ENCODE data around the gene EPOP. TPM values are rescaled to one million over a fixed set of nuclear protein-coding genes. Genes with fewer than 3 reads are reported as not detected.

Gene EPOP
- total RNA-seq = 5.0 and 8.1 TPM in 2 replicates

DNA sequence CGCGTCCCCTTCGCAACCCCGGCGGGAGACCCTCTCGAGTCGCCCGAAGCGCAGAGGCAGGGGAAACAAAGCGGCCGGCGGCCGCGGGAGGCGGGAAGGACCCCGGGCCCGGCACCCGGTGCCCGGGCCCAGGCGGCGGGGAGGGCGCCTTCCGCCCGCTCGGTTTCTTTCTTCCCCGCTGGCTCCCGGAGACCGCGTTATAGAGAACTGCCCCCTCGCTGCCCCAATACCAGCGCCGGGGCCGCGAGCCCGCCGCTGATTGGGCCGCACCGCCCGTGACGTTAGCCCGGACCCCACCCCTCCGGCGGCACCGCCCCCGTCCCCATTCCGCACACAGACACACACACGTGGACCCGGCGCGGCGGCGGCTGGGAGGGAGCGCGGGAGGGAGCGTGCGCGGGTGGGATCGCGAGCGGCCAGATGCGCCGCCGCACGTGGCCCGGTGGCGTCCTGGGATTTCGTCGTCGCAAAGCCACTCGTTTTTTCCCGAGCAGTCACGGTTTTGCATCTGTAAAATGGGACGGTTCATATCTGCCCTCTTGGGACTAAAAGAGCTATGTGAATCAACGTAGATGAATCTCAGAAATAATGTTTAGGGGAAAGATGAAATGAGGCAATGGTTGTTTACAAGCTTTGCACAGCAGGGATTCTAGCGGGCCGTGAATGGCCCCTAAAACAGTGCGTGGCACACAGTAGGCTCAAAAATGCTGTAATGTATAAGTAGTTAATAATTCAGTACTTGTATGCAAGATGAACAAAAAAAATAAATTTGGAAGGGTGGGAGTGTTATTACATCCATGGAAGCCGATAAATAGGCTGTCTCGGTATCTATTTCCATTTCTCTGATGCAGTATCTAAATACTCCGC lies at the start of gene EPOP:
TSS of gene EPOP (minus strand) at position 209 of the 867 bp plus-strand sequence. CDS start 462 bp downstream, outside the sequence.

DNA sequence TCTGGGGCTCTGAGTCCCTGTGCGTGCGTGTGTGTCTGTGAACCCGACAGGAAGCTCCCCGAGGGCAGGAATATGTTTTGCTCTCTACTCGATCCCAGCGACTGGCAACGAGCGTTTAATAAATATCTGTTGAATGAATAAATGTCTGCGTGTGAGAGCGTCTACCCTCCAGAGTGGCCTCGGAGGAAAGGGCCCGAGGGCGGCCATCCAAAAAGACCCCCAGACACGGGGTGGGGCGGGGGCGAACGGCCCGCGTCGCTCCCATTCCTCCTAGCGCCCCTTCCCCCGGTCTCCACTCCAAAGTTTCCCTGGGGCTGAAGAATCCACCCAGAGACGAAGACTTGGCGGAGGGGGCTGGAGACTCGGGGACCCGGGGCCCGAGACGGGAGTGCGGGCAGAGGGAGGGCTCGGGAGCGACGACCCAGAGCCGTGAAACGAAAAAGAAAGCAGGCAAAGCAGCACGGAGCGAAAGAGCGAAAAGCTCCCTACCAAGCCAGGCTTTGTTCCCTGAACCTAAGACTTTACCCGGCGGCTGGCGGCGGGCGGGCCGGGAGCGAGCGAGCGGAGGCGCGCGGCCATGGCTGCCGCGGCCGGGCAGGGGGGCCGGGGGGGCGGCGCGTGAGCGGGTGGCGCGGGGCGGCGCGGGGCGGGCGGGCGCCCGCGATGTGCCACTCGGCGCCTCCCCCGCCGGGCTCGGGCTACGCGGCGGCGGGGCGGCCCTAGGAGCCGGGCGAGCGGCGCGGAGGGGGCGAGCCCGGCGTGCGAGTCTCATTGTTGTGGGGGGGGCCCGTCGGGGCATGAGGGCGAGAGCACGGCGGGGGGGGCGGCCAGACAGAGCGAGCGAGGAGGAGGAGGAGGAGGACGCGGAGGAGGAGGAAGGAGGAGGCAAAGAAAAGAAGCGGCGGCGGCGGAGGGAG lies 30.1 kb upstream of the EPOP start, which contains the start of gene MLLT6:
TSS of gene MLLT6 (plus strand) at position 668 of the 917 bp plus-strand sequence. CDS start 360 bp downstream, outside the sequence.

Other genes starting within 250 kb of the EPOP start
- gene ARHGAP23, start 246.5 kb downstream of the EPOP start, total RNA-seq = 27.4 and 30.3 TPM in 2 replicates
- not detected in 2 replicates for gene SRCIN1, start 69.0 kb downstream of the EPOP start, total RNA-seq
- gene MLLT6, start 30.3 kb upstream of the EPOP start, total RNA-seq = 13.3 and 17.1 TPM in 2 replicates
- 5.8 and 19.0 TPM in 2 replicates for gene CISD3, start 55.4 kb upstream of the EPOP start, total RNA-seq
- 2.9 and 4.7 TPM in 2 replicates for gene PCGF2, start 73.4 kb upstream of the EPOP start, total RNA-seq
- gene PSMB3, start 77.8 kb upstream of the EPOP start, total RNA-seq = 158 and 179 TPM in 2 replicates
- 53.4 and 55.6 TPM in 2 replicates for gene PIP4K2B, start 124.6 kb upstream of the EPOP start, total RNA-seq
- 5.2 and 13.5 TPM in 2 replicates for gene CWC25, start 150.4 kb upstream of the EPOP start, total RNA-seq
- gene RPL23, start 178.8 kb upstream of the EPOP start, total RNA-seq = 1,484 and 1,693 TPM in 2 replicates
- 327 and 332 TPM in 2 replicates for gene LASP1, start 195.1 kb upstream of the EPOP start, total RNA-seq